WTC11 (cell line): ENCODE results near the gene OR52D1.

Source experiments
- CBFB ChIP-seq: sonication (generic); formaldehyde crosslinking; IDR thresholded peaks from 2 replicates; pipeline ENCODE4 v1.8.1; 2022; ENCODE audit warnings: mild to moderate bottlenecking, low read depth, missing genetic modification reagents
- GRHL2 ChIP-seq: fragments of 250-450 bp; sonication (Bioruptor Pico); IDR thresholded peaks from 2 replicates; pipeline ENCODE4 v1.8.0; 2022; ENCODE audit warnings: mild to moderate bottlenecking, moderate library complexity; ENCODE audit not compliant: insufficient replicate concordance, severe bottlenecking
- RELA ChIP-seq: sonication (generic); formaldehyde crosslinking; IDR thresholded peaks from 2 replicates; pipeline ENCODE4 v1.8.1; 2022; ENCODE audit warnings: missing genetic modification reagents, mild to moderate bottlenecking, borderline replicate concordance
- SMAD3 ChIP-seq: sonication (generic); formaldehyde crosslinking; IDR thresholded peaks from 2 replicates; pipeline ENCODE4 v1.8.0; 2022; ENCODE audit warnings: missing genetic modification reagents, mild to moderate bottlenecking, borderline replicate concordance
- TCF7 ChIP-seq: sonication (generic); formaldehyde crosslinking; IDR thresholded peaks from 2 replicates; pipeline ENCODE4 v1.8.0; 2022; ENCODE audit warnings: mild to moderate bottlenecking, low read depth, missing genetic modification reagents, moderate library complexity
- TF ChIP-seq, protein P1 (sequence below): sonication (generic); formaldehyde crosslinking; IDR thresholded peaks from 2 replicates; pipeline ENCODE4 v1.8.0; 2022; ENCODE audit warnings: missing genetic modification reagents
- TF ChIP-seq, protein P2 (sequence below): sonication (generic); formaldehyde crosslinking; IDR thresholded peaks from 2 replicates; pipeline ENCODE4 v1.8.0; 2022; ENCODE audit warnings: mild to moderate bottlenecking, missing genetic modification reagents
- TF ChIP-seq, protein P3 (sequence below): sonication (generic); formaldehyde crosslinking; IDR thresholded peaks from 2 replicates; pipeline ENCODE4 v1.8.1; 2022; ENCODE audit warnings: mild to moderate bottlenecking, missing genetic modification reagents, moderate library complexity, borderline replicate concordance
- TF ChIP-seq, protein P4 (sequence below): fragments of 200-600 bp; IDR thresholded peaks from 2 replicates; pipeline ENCODE4 v1.8.0; 2022; ENCODE audit warnings: antibody characterized with exemption
- TF ChIP-seq, protein P5 (sequence below): sonication (generic); formaldehyde crosslinking; IDR thresholded peaks from 2 replicates; pipeline ENCODE4 v1.8.0; 2023; ENCODE audit warnings: missing genetic modification reagents
- TF ChIP-seq, protein P6 (sequence below): sonication (generic); formaldehyde crosslinking; IDR thresholded peaks from 2 replicates; pipeline ENCODE4 v1.8.1; 2023; ENCODE audit warnings: mild to moderate bottlenecking, moderate library complexity, missing genetic modification reagents

DNA sequence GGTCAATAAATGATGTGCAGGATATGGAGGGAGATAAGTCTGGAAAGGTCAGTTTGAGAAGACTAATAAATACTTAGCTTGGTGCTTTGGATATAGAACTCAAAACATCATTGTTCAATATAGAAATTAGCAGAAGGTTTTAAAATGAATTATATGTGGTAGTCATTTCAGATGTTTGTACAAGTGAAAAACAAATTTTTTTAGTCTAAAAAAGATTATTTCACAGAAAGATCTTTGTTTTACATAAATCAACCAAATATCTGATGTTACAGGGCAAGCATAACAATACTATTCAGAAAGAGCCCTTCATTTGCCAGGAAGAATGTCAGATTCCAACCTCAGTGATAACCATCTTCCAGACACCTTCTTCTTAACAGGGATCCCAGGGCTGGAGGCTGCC, at the start of gene OR52D1:
- TF ChIP-seq, protein P1, sequence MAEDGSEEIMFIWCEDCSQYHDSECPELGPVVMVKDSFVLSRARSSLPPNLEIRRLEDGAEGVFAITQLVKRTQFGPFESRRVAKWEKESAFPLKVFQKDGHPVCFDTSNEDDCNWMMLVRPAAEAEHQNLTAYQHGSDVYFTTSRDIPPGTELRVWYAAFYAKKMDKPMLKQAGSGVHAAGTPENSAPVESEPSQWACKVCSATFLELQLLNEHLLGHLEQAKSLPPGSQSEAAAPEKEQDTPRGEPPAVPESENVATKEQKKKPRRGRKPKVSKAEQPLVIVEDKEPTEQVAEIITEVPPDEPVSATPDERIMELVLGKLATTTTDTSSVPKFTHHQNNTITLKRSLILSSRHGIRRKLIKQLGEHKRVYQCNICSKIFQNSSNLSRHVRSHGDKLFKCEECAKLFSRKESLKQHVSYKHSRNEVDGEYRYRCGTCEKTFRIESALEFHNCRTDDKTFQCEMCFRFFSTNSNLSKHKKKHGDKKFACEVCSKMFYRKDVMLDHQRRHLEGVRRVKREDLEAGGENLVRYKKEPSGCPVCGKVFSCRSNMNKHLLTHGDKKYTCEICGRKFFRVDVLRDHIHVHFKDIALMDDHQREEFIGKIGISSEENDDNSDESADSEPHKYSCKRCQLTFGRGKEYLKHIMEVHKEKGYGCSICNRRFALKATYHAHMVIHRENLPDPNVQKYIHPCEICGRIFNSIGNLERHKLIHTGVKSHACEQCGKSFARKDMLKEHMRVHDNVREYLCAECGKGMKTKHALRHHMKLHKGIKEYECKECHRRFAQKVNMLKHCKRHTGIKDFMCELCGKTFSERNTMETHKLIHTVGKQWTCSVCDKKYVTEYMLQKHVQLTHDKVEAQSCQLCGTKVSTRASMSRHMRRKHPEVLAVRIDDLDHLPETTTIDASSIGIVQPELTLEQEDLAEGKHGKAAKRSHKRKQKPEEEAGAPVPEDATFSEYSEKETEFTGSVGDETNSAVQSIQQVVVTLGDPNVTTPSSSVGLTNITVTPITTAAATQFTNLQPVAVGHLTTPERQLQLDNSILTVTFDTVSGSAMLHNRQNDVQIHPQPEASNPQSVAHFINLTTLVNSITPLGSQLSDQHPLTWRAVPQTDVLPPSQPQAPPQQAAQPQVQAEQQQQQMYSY (CRISPR knock-in tag): no peak
- TF ChIP-seq, protein P2, sequence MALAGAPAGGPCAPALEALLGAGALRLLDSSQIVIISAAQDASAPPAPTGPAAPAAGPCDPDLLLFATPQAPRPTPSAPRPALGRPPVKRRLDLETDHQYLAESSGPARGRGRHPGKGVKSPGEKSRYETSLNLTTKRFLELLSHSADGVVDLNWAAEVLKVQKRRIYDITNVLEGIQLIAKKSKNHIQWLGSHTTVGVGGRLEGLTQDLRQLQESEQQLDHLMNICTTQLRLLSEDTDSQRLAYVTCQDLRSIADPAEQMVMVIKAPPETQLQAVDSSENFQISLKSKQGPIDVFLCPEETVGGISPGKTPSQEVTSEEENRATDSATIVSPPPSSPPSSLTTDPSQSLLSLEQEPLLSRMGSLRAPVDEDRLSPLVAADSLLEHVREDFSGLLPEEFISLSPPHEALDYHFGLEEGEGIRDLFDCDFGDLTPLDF (CRISPR knock-in tag): no peak
- TF ChIP-seq GRHL2 (CRISPR knock-in tag): no peak
- TF ChIP-seq, protein P3, sequence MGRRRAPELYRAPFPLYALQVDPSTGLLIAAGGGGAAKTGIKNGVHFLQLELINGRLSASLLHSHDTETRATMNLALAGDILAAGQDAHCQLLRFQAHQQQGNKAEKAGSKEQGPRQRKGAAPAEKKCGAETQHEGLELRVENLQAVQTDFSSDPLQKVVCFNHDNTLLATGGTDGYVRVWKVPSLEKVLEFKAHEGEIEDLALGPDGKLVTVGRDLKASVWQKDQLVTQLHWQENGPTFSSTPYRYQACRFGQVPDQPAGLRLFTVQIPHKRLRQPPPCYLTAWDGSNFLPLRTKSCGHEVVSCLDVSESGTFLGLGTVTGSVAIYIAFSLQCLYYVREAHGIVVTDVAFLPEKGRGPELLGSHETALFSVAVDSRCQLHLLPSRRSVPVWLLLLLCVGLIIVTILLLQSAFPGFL (CRISPR knock-in tag): no peak
- TF ChIP-seq, protein P4, sequence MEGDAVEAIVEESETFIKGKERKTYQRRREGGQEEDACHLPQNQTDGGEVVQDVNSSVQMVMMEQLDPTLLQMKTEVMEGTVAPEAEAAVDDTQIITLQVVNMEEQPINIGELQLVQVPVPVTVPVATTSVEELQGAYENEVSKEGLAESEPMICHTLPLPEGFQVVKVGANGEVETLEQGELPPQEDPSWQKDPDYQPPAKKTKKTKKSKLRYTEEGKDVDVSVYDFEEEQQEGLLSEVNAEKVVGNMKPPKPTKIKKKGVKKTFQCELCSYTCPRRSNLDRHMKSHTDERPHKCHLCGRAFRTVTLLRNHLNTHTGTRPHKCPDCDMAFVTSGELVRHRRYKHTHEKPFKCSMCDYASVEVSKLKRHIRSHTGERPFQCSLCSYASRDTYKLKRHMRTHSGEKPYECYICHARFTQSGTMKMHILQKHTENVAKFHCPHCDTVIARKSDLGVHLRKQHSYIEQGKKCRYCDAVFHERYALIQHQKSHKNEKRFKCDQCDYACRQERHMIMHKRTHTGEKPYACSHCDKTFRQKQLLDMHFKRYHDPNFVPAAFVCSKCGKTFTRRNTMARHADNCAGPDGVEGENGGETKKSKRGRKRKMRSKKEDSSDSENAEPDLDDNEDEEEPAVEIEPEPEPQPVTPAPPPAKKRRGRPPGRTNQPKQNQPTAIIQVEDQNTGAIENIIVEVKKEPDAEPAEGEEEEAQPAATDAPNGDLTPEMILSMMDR: no peak
- TF ChIP-seq, protein P5, sequence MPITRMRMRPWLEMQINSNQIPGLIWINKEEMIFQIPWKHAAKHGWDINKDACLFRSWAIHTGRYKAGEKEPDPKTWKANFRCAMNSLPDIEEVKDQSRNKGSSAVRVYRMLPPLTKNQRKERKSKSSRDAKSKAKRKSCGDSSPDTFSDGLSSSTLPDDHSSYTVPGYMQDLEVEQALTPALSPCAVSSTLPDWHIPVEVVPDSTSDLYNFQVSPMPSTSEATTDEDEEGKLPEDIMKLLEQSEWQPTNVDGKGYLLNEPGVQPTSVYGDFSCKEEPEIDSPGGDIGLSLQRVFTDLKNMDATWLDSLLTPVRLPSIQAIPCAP (CRISPR knock-in tag): no peak
- no peak for TF ChIP-seq TCF7
- TF ChIP-seq CBFB: no peak
- no peak for TF ChIP-seq SMAD3 (CRISPR knock-in tag)
- TF ChIP-seq RELA (CRISPR knock-in tag): no peak
- TF ChIP-seq, protein P6, sequence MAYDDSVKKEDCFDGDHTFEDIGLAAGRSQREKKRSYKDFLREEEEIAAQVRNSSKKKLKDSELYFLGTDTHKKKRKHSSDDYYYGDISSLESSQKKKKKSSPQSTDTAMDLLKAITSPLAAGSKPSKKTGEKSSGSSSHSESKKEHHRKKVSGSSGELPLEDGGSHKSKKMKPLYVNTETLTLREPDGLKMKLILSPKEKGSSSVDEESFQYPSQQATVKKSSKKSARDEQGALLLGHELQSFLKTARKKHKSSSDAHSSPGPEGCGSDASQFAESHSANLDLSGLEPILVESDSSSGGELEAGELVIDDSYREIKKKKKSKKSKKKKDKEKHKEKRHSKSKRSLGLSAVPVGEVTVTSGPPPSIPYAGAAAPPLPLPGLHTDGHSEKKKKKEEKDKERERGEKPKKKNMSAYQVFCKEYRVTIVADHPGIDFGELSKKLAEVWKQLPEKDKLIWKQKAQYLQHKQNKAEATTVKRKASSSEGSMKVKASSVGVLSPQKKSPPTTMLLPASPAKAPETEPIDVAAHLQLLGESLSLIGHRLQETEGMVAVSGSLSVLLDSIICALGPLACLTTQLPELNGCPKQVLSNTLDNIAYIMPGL: no peak
